Measurements from ENCODE around the gene APBA2. TPM values are rescaled to one million over a fixed set of nuclear protein-coding genes. Genes with fewer than 3 reads are reported as not detected.

Gene APBA2
- total RNA-seq, 1 experiment from 2014 or later = 0.31 TPM

- no peaks in the 10 kb centered on the region for H3K27me3 ChIP-seq (ENCODE audit: control insufficient read depth, insufficient read depth, low read length)
- no peaks in the 10 kb centered on the region for H3K4me1 ChIP-seq (ENCODE audit: control insufficient read depth, insufficient read depth, low read length)
- in situ Hi-C loops (cut with HindIII; ENCODE audit: low pct_unique_long_range_greater_than_20kb, low sequenced_read_pairs) = no loop called here
- H3K9me3 ChIP-seq (ENCODE audit: control insufficient read depth, insufficient read depth, low read depth, low read length) = no peaks in the 10 kb centered on the region
- TF ChIP-seq POLR2AphosphoS5 (IDR thresholded peaks at IDR 0.05; ENCODE audit: low read depth, low read length) (no peak), CTCF (IDR thresholded peaks at IDR 0.05) (no peak), REST (IDR thresholded peaks at IDR 0.05; ENCODE audit: insufficient read depth in 1 of 2, low read depth in 2 of 2, low read length in 1 of 2) (no peak), TCF7L2 (IDR thresholded peaks at IDR 0.05; ENCODE audit: low read depth, low read length) (no peak), SIN3A (IDR thresholded peaks at IDR 0.05; ENCODE audit: borderline replicate concordance, insufficient read depth, low read depth, low read length) (no peak)
- no peak overlapping the region for H3K4me3 ChIP-seq (ENCODE audit: low read depth in 2 of 2, low read length in 2 of 2)
- DNase-seq (ENCODE audit: low read depth, low spot score) (no peak), ATAC-seq (no peak)
- H3K27ac ChIP-seq (ENCODE audit: low read length) = no peak overlapping the region
- intact Hi-C loops (cut with micrococcal nuclease; ENCODE audit: unreplicated experiment) = no loop called here
- ChIA-PET CTCF (no interaction called here), POLR2A (no interaction called here)
- no peaks in the 10 kb centered on the region for H3K36me3 ChIP-seq (ENCODE audit: control insufficient read depth, insufficient read depth, low read length)
- BruUV-seq (replicated peaks) = no TSS peak
Observed at GRCh38 chr15:29032229-29032625, 146.5 kb downstream of the APBA2 start.

- intact Hi-C loops (cut with micrococcal nuclease; ENCODE audit: unreplicated experiment) = no loop called here
- POLR2A ChIA-PET = no interaction called here
- no peaks in the 10 kb centered on the region for H3K27me3 ChIP-seq (ENCODE audit: control insufficient read depth, insufficient read depth, low read length)
- TF ChIP-seq SIN3A (IDR thresholded peaks at IDR 0.05; ENCODE audit: borderline replicate concordance, insufficient read depth, low read depth, low read length) (no peak), REST (IDR thresholded peaks at IDR 0.05; ENCODE audit: insufficient read depth in 1 of 2, low read depth in 2 of 2, low read length in 1 of 2) (no peak), TCF7L2 (IDR thresholded peaks at IDR 0.05; ENCODE audit: low read depth, low read length) (no peak), POLR2AphosphoS5 (IDR thresholded peaks at IDR 0.05; ENCODE audit: low read depth, low read length) (no peak), CTCF (IDR thresholded peaks at IDR 0.05) (no peak)
- no peak overlapping the region for H3K27ac ChIP-seq (ENCODE audit: low read length)
- H3K9me3 ChIP-seq (ENCODE audit: control insufficient read depth, insufficient read depth, low read depth, low read length) = no peaks in the 10 kb centered on the region
- BruUV-seq (replicated peaks) = no TSS peak
- in situ Hi-C loops (cut with HindIII; ENCODE audit: low pct_unique_long_range_greater_than_20kb, low sequenced_read_pairs) = no loop called here
- no peaks in the 10 kb centered on the region for H3K36me3 ChIP-seq (ENCODE audit: control insufficient read depth, insufficient read depth, low read length)
- H3K4me3 ChIP-seq (ENCODE audit: low read depth in 2 of 2, low read length in 2 of 2) = no peak overlapping the region
- no peak for ATAC-seq
- DNase-seq (ENCODE audit: low read depth, low spot score) = no peak
- CTCF ChIA-PET = no interaction called here
- H3K4me1 ChIP-seq (ENCODE audit: control insufficient read depth, insufficient read depth, low read length) = no peaks in the 10 kb centered on the region
Observed at GRCh38 chr15:29032751-29033150, 147.0 kb downstream of the APBA2 start.
